Osteocyte (in vitro differentiated cells): ENCODE data around the gene PRB3. TPM values are rescaled to one million over a fixed set of nuclear protein-coding genes. Genes with fewer than 3 reads are reported as not detected.
A peak's percentile ranks its signal among the peaks of the same experiment; 100 is the strongest.

Experiments used
- DNase-seq: peaks from one replicate; pipeline ENCODE4 v3.0.0; 2021; ENCODE audit warnings: mixed read lengths; ENCODE audit not compliant: unreplicated experiment; ENCODE audit errors: extremely low spot score
- H3K27ac Mint-ChIP-seq: one replicate; pipeline ENCODE4 v1.8.0; 2021; ENCODE audit warnings: mild to moderate bottlenecking, mixed read lengths; ENCODE audit not compliant: unreplicated experiment
- H3K27me3 Mint-ChIP-seq: one replicate; pipeline ENCODE4 v1.8.0; 2021; ENCODE audit warnings: mixed read lengths; ENCODE audit not compliant: unreplicated experiment
- H3K36me3 Mint-ChIP-seq: one replicate; pipeline ENCODE4 v1.8.0; 2021; ENCODE audit warnings: mixed read lengths; ENCODE audit not compliant: unreplicated experiment
- H3K4me1 Mint-ChIP-seq: one replicate; pipeline ENCODE4 v1.8.0; 2021; ENCODE audit warnings: mixed read lengths; ENCODE audit not compliant: unreplicated experiment
- H3K4me3 Mint-ChIP-seq: one replicate; pipeline ENCODE4 v1.8.0; 2021; ENCODE audit warnings: mild to moderate bottlenecking, moderate library complexity, mixed read lengths; ENCODE audit not compliant: unreplicated experiment
- H3K9me3 Mint-ChIP-seq: one replicate; pipeline ENCODE4 v1.8.0; 2021; ENCODE audit warnings: mixed read lengths; ENCODE audit not compliant: unreplicated experiment
- CTCF ChIP-seq: fragments of 200-600 bp; sonication (generic); IDR thresholded peaks from 2 replicates; pipeline ENCODE4 v1.5.0; 2021; ENCODE audit warnings: antibody characterized with exemption, mild to moderate bottlenecking, moderate library complexity
- total RNA-seq: library from RNA; stranded (reverse); gene quantifications from 2 replicates; pipeline ENCODE4 v1.2.1, GENCODE V29; 2021

PRB3 gene
- total RNA-seq, 1 donor from 2014 or later = not detected

- TF ChIP-seq CTCF = peak; percentile 59
- H3K4me3 Mint-ChIP-seq = no peak overlapping the region
- no peaks in the 10 kb centered on the region for H3K36me3 Mint-ChIP-seq
- H3K9me3 Mint-ChIP-seq = no peaks in the 10 kb centered on the region
- H3K27ac Mint-ChIP-seq = no peak overlapping the region
- no peak for DNase-seq
- peaks cover 31% of the 10 kb centered on the region for H3K27me3 Mint-ChIP-seq
- H3K4me1 Mint-ChIP-seq = no peaks in the 10 kb centered on the region
Observed at GRCh38 chr12:11228296-11228879, 41.1 kb downstream of the PRB3 start.

GRCh38 chr12:11227373-11227772 lies 42.1 kb downstream of the PRB3 start:
- Mint-ChIP-seq H3K4me3 (no peak overlapping the region), H3K4me1 (no peaks in the 10 kb centered on the region), H3K9me3 (peaks cover 3% of the 10 kb centered on the region), H3K27me3 (peaks cover 31% of the 10 kb centered on the region), H3K36me3 (no peaks in the 10 kb centered on the region), H3K27ac (no peak overlapping the region)
- TF ChIP-seq CTCF = no peak
- DNase-seq = no peak

Other genes with a start within 250 kb of the PRB3 start
- gene TAS2R19, start 247.1 kb downstream of the PRB3 start, total RNA-seq = 3.7 and 5.2 TPM in 2 replicates
- gene TAS2R31, start 238.3 kb downstream of the PRB3 start, total RNA-seq = 2.3 and 4.9 TPM in 2 replicates
- gene TAS2R46, start 207.4 kb downstream of the PRB3 start, total RNA-seq = 1.3 and 1.5 TPM in 2 replicates
- gene TAS2R43, start 177.4 kb downstream of the PRB3 start, total RNA-seq = 0.86 and 1.0 TPM in 2 replicates
- gene TAS2R30, start 135.1 kb downstream of the PRB3 start, total RNA-seq = 2.6 and 3.4 TPM in 2 replicates
- gene SMIM10L1, start 98.5 kb downstream of the PRB3 start, total RNA-seq = 9.7 TPM in 2 replicates
- gene TAS2R42, start 82.8 kb downstream of the PRB3 start, total RNA-seq = not detected in 2 replicates
- gene PRB4, start 40.7 kb upstream of the PRB3 start, total RNA-seq = not detected in 2 replicates
- not detected in 2 replicates for gene PRB2, start 125.9 kb upstream of the PRB3 start, total RNA-seq